Measurements from ENCODE around the gene SPDYE2. TPM values are rescaled to one million over a fixed set of nuclear protein-coding genes. Genes with fewer than 3 reads are reported as not detected.
"Not testable (repeated sequence)": the region's sequence is repeated elsewhere in the genome, so short reads cannot be mapped to it uniquely, and the experiment has no call there.

Gene SPDYE2
- total RNA-seq, 2 experiments from 2014 or later = 0.33 to 0.36 TPM

GRCh38 chr7:102572261-102573239, 21.5 kb downstream of the SPDYE2 start, which contains the start of gene POLR2J3:
Gene POLR2J3 (minus strand): TSS chr7:102572583. CDS start chr7:102572521, 62 bp downstream.
- H3K4me1 Mint-ChIP-seq (ENCODE audit: low read depth); H3K9me3 Mint-ChIP-seq; H3K9me3 ChIP-seq (ENCODE audit: control insufficient read depth in 1 of 2, insufficient read depth in 1 of 2, low read length in 2 of 2); H3K27me3 Mint-ChIP-seq; intact Hi-C loops (cut with DNase I, micrococcal nuclease); H3K27me3 ChIP-seq (ENCODE audit: control insufficient read depth in 1 of 2, insufficient read depth in 2 of 2, low read length in 2 of 2); H3K36me3 ChIP-seq (ENCODE audit: insufficient read depth, low read length); POLR2A ChIA-PET; CTCF ChIA-PET; H3K36me3 Mint-ChIP-seq (ENCODE audit: low read depth); H3K4me1 ChIP-seq (ENCODE audit: insufficient read depth, low read length): not testable (repeated sequence)
- Histone ChIP-seq H3K4me3 (ENCODE audit: low read length) (peak within 1 kb of the TSS; percentile 58), H3K27ac (ENCODE audit: low read depth in 1 of 2, low read length in 2 of 2) (peak within 1 kb of the TSS; percentile 41 to 58)
- ATAC-seq (ENCODE audit: poor library complexity) (peak; percentile 90), DNase-seq (peak; percentile 90 to 100 (median 98))
- peak within 1 kb of the TSS; percentile 77 for H3K27ac Mint-ChIP-seq
- peak within 1 kb of the TSS; percentile 93 for H3K4me3 Mint-ChIP-seq
- TF ChIP-seq CTCF (IDR thresholded peaks at IDR 0.05) = peak; percentile 64

DNA sequence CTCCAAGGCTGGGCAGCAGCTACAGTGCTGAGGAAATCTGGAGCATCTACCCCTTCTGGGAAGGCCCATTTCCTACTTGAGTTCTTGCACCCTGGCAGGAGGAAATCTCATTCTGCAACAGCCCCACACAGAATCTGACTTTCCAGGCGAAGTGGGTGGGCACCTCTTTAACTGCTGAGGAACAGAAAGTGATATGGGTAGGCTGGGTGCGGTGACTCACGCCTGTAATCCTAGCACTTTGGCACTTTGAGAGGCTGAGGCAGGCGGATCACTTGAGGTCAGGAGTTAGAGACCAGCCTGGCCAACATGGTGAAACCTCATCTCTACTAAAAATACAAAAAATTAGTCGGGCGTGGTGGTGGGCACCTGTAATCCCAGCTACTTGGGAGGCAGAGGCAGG, 23.6 kb downstream of the SPDYE2 start:
- POLR2A ChIA-PET; H3K4me1 ChIP-seq (ENCODE audit: insufficient read depth, low read length); H3K4me3 Mint-ChIP-seq; ATAC-seq (ENCODE audit: poor library complexity); H3K36me3 ChIP-seq (ENCODE audit: insufficient read depth, low read length); intact Hi-C loops (cut with DNase I, micrococcal nuclease); H3K9me3 ChIP-seq (ENCODE audit: control insufficient read depth in 1 of 2, insufficient read depth in 1 of 2, low read length in 2 of 2); H3K27ac Mint-ChIP-seq; H3K27me3 ChIP-seq (ENCODE audit: control insufficient read depth in 1 of 2, insufficient read depth in 2 of 2, low read length in 2 of 2); CTCF ChIA-PET; H3K4me3 ChIP-seq (ENCODE audit: low read length); DNase-seq; H3K36me3 Mint-ChIP-seq (ENCODE audit: low read depth); H3K27me3 Mint-ChIP-seq; H3K9me3 Mint-ChIP-seq; H3K4me1 Mint-ChIP-seq (ENCODE audit: low read depth); H3K27ac ChIP-seq (ENCODE audit: low read depth in 1 of 2, low read length in 2 of 2): not testable (repeated sequence)

DNA sequence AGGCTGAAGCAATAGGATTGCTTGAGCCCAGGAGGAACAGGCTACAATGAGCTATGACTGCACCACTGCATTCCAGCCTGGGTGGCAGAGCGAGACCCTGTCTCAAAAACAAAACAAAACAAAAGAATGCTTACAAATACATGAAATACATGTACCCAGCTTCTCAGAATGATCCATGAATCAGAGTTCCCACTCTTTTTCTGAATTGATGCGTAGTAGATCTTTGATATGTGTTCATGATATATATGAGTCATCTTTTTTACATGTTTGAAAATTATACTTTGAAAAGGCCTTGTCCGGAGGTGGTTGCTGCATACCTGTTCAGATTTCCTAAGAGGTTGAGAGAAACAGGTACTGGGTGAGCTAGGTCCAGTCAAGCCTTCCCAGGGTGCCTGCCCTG, 25.3 kb downstream of the SPDYE2 start:
- DNase-seq; H3K4me3 ChIP-seq (ENCODE audit: low read length); intact Hi-C loops (cut with DNase I, micrococcal nuclease); CTCF ChIA-PET; H3K27me3 Mint-ChIP-seq; ATAC-seq (ENCODE audit: poor library complexity); H3K36me3 ChIP-seq (ENCODE audit: insufficient read depth, low read length); H3K27ac Mint-ChIP-seq; POLR2A ChIA-PET; H3K27me3 ChIP-seq (ENCODE audit: control insufficient read depth in 1 of 2, insufficient read depth in 2 of 2, low read length in 2 of 2); H3K9me3 Mint-ChIP-seq; H3K27ac ChIP-seq (ENCODE audit: low read depth in 1 of 2, low read length in 2 of 2); H3K4me1 ChIP-seq (ENCODE audit: insufficient read depth, low read length); H3K4me3 Mint-ChIP-seq; H3K9me3 ChIP-seq (ENCODE audit: control insufficient read depth in 1 of 2, insufficient read depth in 1 of 2, low read length in 2 of 2); H3K36me3 Mint-ChIP-seq (ENCODE audit: low read depth); H3K4me1 Mint-ChIP-seq (ENCODE audit: low read depth): not testable (repeated sequence)

DNA sequence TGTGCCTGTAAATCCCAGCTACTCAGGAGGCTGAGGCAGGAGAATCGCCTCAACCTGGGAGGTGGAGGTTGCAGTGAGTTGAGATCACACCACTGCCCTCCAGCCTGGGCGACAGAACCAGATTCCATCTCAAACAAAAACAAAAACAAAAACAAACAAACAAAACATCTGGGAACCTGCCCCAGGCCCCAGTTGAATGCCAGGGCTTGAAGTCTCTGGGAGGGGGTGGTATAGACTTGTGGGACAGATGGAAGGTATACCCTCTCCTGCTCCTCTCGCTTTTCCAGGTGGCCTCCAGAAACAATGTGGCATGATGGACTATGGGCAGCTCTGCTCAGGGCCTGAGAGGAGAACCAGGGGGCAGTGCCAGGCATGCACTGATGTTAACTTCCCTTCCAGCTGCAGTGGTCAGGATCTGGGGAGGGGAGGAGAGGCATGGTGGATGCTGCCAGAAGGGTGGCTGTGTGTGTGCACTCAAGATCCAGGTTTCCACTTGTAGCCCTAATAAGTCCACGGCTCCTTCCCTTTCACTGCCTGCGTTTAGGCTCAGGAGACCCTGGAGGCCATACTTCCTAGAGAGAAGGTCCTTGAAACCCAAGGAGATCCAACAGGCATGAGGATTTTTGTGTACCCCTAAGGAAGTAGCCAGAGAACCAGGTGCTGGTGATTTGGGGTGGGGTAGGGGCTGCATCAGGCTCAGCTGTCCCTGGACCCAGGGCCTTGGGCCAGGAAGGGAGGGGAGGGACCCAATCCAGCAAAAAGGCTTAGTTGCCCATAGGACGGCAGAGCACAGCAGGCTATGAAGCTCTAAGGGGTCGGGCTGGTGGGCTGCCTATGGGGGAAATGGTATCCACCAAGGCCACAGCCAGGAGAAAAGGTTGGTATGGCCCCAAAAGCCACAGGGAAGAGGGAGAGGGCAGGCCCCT, 26.6 kb downstream of the SPDYE2 start:
- H3K36me3 Mint-ChIP-seq (ENCODE audit: low read depth); H3K4me1 ChIP-seq (ENCODE audit: insufficient read depth, low read length); H3K36me3 ChIP-seq (ENCODE audit: insufficient read depth, low read length); ATAC-seq (ENCODE audit: poor library complexity); H3K27me3 Mint-ChIP-seq; H3K27me3 ChIP-seq (ENCODE audit: control insufficient read depth in 1 of 2, insufficient read depth in 2 of 2, low read length in 2 of 2); H3K4me3 Mint-ChIP-seq; H3K27ac Mint-ChIP-seq; intact Hi-C loops (cut with DNase I, micrococcal nuclease); H3K4me3 ChIP-seq (ENCODE audit: low read length); H3K9me3 Mint-ChIP-seq; DNase-seq; CTCF ChIA-PET; H3K27ac ChIP-seq (ENCODE audit: low read depth in 1 of 2, low read length in 2 of 2); POLR2A ChIA-PET; H3K4me1 Mint-ChIP-seq (ENCODE audit: low read depth); H3K9me3 ChIP-seq (ENCODE audit: control insufficient read depth in 1 of 2, insufficient read depth in 1 of 2, low read length in 2 of 2): not testable (repeated sequence)

- H3K27me3 Mint-ChIP-seq; H3K9me3 ChIP-seq (ENCODE audit: control insufficient read depth in 1 of 2, insufficient read depth in 1 of 2, low read length in 2 of 2); H3K4me3 Mint-ChIP-seq; H3K27me3 ChIP-seq (ENCODE audit: control insufficient read depth in 1 of 2, insufficient read depth in 2 of 2, low read length in 2 of 2); H3K4me1 ChIP-seq (ENCODE audit: insufficient read depth, low read length); H3K27ac ChIP-seq (ENCODE audit: low read depth in 1 of 2, low read length in 2 of 2); H3K27ac Mint-ChIP-seq; H3K36me3 ChIP-seq (ENCODE audit: insufficient read depth, low read length); H3K36me3 Mint-ChIP-seq (ENCODE audit: low read depth); H3K4me1 Mint-ChIP-seq (ENCODE audit: low read depth); H3K9me3 Mint-ChIP-seq; CTCF ChIA-PET; intact Hi-C loops (cut with DNase I, micrococcal nuclease); DNase-seq; POLR2A ChIA-PET; H3K4me3 ChIP-seq (ENCODE audit: low read length): not testable (repeated sequence)
- ATAC-seq (ENCODE audit: poor library complexity) = peak; percentile 12
Measured at GRCh38 chr7:102578486-102578885, 27.5 kb downstream of the SPDYE2 start.

DNA sequence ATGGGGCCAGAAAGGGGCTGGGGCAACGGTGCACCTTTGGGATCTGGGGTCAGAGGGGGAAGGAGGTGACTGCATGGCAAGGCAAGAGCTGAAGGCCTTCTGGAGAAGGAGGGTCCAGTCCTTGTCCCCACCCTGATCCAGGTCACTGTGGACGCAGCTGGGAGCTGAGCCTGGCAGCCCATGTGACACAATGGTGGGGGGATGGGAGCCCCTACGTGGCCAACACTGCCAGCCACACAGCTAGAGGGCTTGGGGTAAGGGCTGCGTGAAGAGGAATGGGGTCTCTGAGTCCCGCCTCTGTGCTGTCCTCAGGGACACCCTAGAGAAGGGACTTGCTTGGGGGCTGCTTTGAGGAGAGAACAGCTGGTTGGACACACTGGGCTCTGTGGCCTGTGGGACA, 30.7 kb downstream of the SPDYE2 start:
- intact Hi-C loops (cut with DNase I, micrococcal nuclease); H3K27me3 ChIP-seq (ENCODE audit: control insufficient read depth in 1 of 2, insufficient read depth in 2 of 2, low read length in 2 of 2): not testable (repeated sequence)

More for the DNA sequence above, 30.7 kb downstream of the SPDYE2 start:
- H3K9me3 ChIP-seq (ENCODE audit: control insufficient read depth in 1 of 2, insufficient read depth in 1 of 2, low read length in 2 of 2); ATAC-seq (ENCODE audit: poor library complexity); H3K27ac Mint-ChIP-seq; POLR2A ChIA-PET; H3K4me3 Mint-ChIP-seq; H3K27me3 Mint-ChIP-seq; H3K4me3 ChIP-seq (ENCODE audit: low read length); H3K36me3 Mint-ChIP-seq (ENCODE audit: low read depth); DNase-seq; H3K27ac ChIP-seq (ENCODE audit: low read depth in 1 of 2, low read length in 2 of 2); CTCF ChIA-PET; H3K9me3 Mint-ChIP-seq; H3K4me1 ChIP-seq (ENCODE audit: insufficient read depth, low read length); H3K36me3 ChIP-seq (ENCODE audit: insufficient read depth, low read length); H3K4me1 Mint-ChIP-seq (ENCODE audit: low read depth): not testable (repeated sequence)

Measured in CD4-positive, alpha-beta T cell (primary cell).